Colon (tissue), 2 donors: Measurements from ENCODE around the gene SBNO1.
"Not testable (repeated sequence)": the region's sequence is repeated elsewhere in the genome, so short reads cannot be mapped to it uniquely, and the experiment has no call there.

Experiments
- FAIRE-seq: peaks from 2 replicates; lab custom pipeline; 2012; peaks lifted over from hg19 to GRCh38; lab: Jason Lieb, UNC
- donor health status: control.
- donor health status: control.

The SBNO1 gene

GRCh38 chr12:123388951-123389559 is 24.4 kb upstream of the SBNO1 start:
- FAIRE-seq, result no peak

GRCh38 chr12:123388177-123388950 is 23.7 kb upstream of the SBNO1 start:
- no peak for FAIRE-seq

- FAIRE-seq, result no peak
Observed at GRCh38 chr12:123387508-123388176, 23.0 kb upstream of the SBNO1 start.

GRCh38 chr12:123385536-123385935 is 20.9 kb upstream of the SBNO1 start:
- FAIRE-seq, result not testable (repeated sequence)

GRCh38 chr12:123384994-123385376 is 20.3 kb upstream of the SBNO1 start:
- FAIRE-seq, result no peak

- no peak for FAIRE-seq
Observed at GRCh38 chr12:123384318-123384993, 19.8 kb upstream of the SBNO1 start.

GRCh38 chr12:123382684-123383083 is 18.0 kb upstream of the SBNO1 start:
- no peak for FAIRE-seq

GRCh38 chr12:123379391-123379790 is 14.7 kb upstream of the SBNO1 start:
- FAIRE-seq, result no peak

- FAIRE-seq, result not testable (repeated sequence)
Observed at GRCh38 chr12:123372415-123372814, 7.8 kb upstream of the SBNO1 start.

- not testable (repeated sequence) for FAIRE-seq
Observed at GRCh38 chr12:123371667-123372368, 7.2 kb upstream of the SBNO1 start.

- FAIRE-seq, result no peak
Observed at GRCh38 chr12:123369229-123369628, 4.6 kb upstream of the SBNO1 start.

GRCh38 chr12:123368431-123368830 is 3.8 kb upstream of the SBNO1 start:
- not testable (repeated sequence) for FAIRE-seq

- FAIRE-seq, result no peak
Observed at GRCh38 chr12:123367511-123367910, 2.9 kb upstream of the SBNO1 start.

- no peak for FAIRE-seq
Observed at GRCh38 chr12:123365025-123365917, 624 bp upstream of the SBNO1 start.

- no peak for FAIRE-seq
Observed at GRCh38 chr12:123363740-123364531, 711 bp downstream of the SBNO1 start.

- no peak for FAIRE-seq
Observed at GRCh38 chr12:123363390-123363739, 1.3 kb downstream of the SBNO1 start.

- no peak for FAIRE-seq
Observed at GRCh38 chr12:123358035-123358434, 6.6 kb downstream of the SBNO1 start.

- no peak for FAIRE-seq
Observed at GRCh38 chr12:123356159-123356670, 8.4 kb downstream of the SBNO1 start.

GRCh38 chr12:123354600-123354999 is 10.0 kb downstream of the SBNO1 start:
- no peak for FAIRE-seq

GRCh38 chr12:123351349-123351748 is 13.3 kb downstream of the SBNO1 start:
- FAIRE-seq, result no peak
